GM12878 (cell line): ENCODE measurements around the gene MSL3B.

Experiments
- ATAC-seq: fragments of 200-7000 bp; cut with Tn5 transposase; 3 replicates; pipeline ENCODE4 v1.9.1; 2020; ENCODE audit warnings: mild to moderate bottlenecking, moderate library complexity
- BruUV-seq: library from RNA; stranded (reverse); fragments of 400-500 nt; replicated peaks from 2 replicates; lab custom pipeline; 2021; lab: Mats Ljungman, UMichigan
- CTCF ChIA-PET: fragments of 300-600 bp; sonication (Branson Sonifier 250); formaldehyde crosslinking; extraction: SDS; loops from one replicate; lab custom pipeline; 2021; ENCODE audit warnings: inconsistent platforms; lab: Yijun Ruan, JAX
- POLR2A ChIA-PET: fragments of 350-600 bp; formaldehyde crosslinking; extraction: SDS; loops from one replicate; lab custom pipeline; 2021; ENCODE audit warnings: inconsistent platforms; lab: Charles Lee
- RAD21 ChIA-PET: fragments of 300-600 bp; sonication (Branson Sonifier 250); formaldehyde crosslinking; loops from one replicate; lab custom pipeline; 2023; ENCODE audit warnings: antibody characterized with exemption; ENCODE audit not compliant: unreplicated experiment; lab: Charles Lee
- SMC1A ChIA-PET: fragments of 300-600 bp; sonication (Branson Sonifier 250); formaldehyde crosslinking; loops from one replicate; lab custom pipeline; 2023; ENCODE audit not compliant: unreplicated experiment, uncharacterized antibody; lab: Charles Lee
- DNase-seq: peaks from one replicate; pipeline ENCODE4 v3.0.0-alpha.2; 2011; ENCODE audit warnings: low read depth, low spot score
- FAIRE-seq: peaks from 3 replicates; lab custom pipeline; 2011; peaks lifted over from hg19 to GRCh38; lab: Jason Lieb, UNC
- H2AFZ ChIP-seq: 2 replicates; pipeline ENCODE4 v1.6.0; 2011; ENCODE audit warnings: low read depth, low read length, control low read depth; ENCODE audit not compliant: control insufficient read depth
- H3K27ac ChIP-seq: 2 replicates; pipeline ENCODE4 v1.5.1; 2011; ENCODE audit warnings: control low read depth; ENCODE audit not compliant: control insufficient read depth, insufficient read depth
- H3K27me3 ChIP-seq, 2 experiments: replicated peaks in 1 of 2; 2 replicates each; pipeline versions ENCODE4 v1.6.0 to v1.6.1; 2011; ENCODE audit warnings: low read length in 1 of 2; ENCODE audit not compliant: control insufficient read depth in 2 of 2, insufficient read depth in 2 of 2
- H3K36me3 ChIP-seq, 2 experiments: 2 replicates each; pipeline ENCODE4 v1.5.1; 2011; ENCODE audit warnings: low read length in 1 of 2; ENCODE audit not compliant: control insufficient read depth in 2 of 2, insufficient read depth in 2 of 2
- H3K4me1 ChIP-seq: 2 replicates; pipeline ENCODE4 v1.6.1; 2011; ENCODE audit warnings: mild to moderate bottlenecking, low read length, moderate library complexity, mixed read lengths; ENCODE audit not compliant: control insufficient read depth, insufficient read depth
- H3K4me2 ChIP-seq: 2 replicates; pipeline ENCODE4 v1.6.0; 2011; ENCODE audit warnings: control low read depth; ENCODE audit not compliant: control insufficient read depth, insufficient read depth
- H3K4me3 ChIP-seq: fragments of 200-600 bp; sonication (generic); 2 replicates; pipeline ENCODE4 v1.5.1; 2016
- H3K79me2 ChIP-seq: 2 replicates; pipeline ENCODE4 v1.6.0; 2011; ENCODE audit warnings: low read length; ENCODE audit not compliant: control insufficient read depth, insufficient read depth
- H3K9ac ChIP-seq: 2 replicates; pipeline ENCODE4 v1.8.0; 2011; ENCODE audit warnings: low read length, control low read depth, mixed read lengths; ENCODE audit not compliant: control insufficient read depth, insufficient read depth
- H3K9me3 ChIP-seq: replicated peaks from 3 replicates; pipeline ENCODE4 v1.5.1; 2011; ENCODE audit warnings: mild to moderate bottlenecking, low read length; ENCODE audit not compliant: control insufficient read depth, insufficient read depth
- H4K20me1 ChIP-seq: 2 replicates; pipeline ENCODE4 v1.6.0; 2011; ENCODE audit not compliant: control insufficient read depth, insufficient read depth
- SMC3 ChIP-seq: IDR thresholded peaks from 2 replicates; pipeline ENCODE4 v1.6.1; 2011; ENCODE audit warnings: low read length, improper control_type of control experiment, borderline replicate concordance
- SUPT20H ChIP-seq: IDR thresholded peaks from 2 replicates; pipeline ENCODE4 v1.6.1; 2011; ENCODE audit warnings: low read depth, mild to moderate bottlenecking, low read length, moderate library complexity, borderline replicate concordance; ENCODE audit not compliant: control insufficient read depth
- WGBS: methylation state at CpG from one replicate; pipeline ENCODE4 v1.1.6; 2016; ENCODE audit warnings: low lambda C conversion rate; ENCODE audit not compliant: insufficient replicate concordance, insufficient coverage; ENCODE audit errors: missing lambda C conversion rate; 5-methylcytosine and 5-hydroxymethylcytosine counted together
- in situ Hi-C: fragments of 300-500 bp; cut with MboI; formaldehyde crosslinking; loops from 9 replicates; pipeline ENCODE4 v1.14.3; 2018; ENCODE audit warnings: mixed read lengths
- intact Hi-C: fragments of 100-400 bp; cut with micrococcal nuclease; formaldehyde crosslinking; loops from one replicate; pipeline ENCODE4 v1.14.2; 2022; ENCODE audit not compliant: unreplicated experiment
- TF ChIP-seq, protein P1 (sequence below), 3 experiments: IDR thresholded peaks in 2 of 3; conservative IDR thresholded peaks in 1 of 3; 2 replicates each; pipeline ENCODE4 v1.5.1; 2011; ENCODE audit warnings: low read depth in 3 of 3, low read length in 3 of 3, mild to moderate bottlenecking in 3 of 3, control low read depth in 2 of 3, moderate library complexity in 2 of 3, inconsistent platforms in 1 of 3, mixed read lengths in 1 of 3; ENCODE audit not compliant: control insufficient read depth in 2 of 3, insufficient read depth in 1 of 3; ENCODE audit errors: extremely low read depth in 1 of 3

MSL3B gene

DNA sequence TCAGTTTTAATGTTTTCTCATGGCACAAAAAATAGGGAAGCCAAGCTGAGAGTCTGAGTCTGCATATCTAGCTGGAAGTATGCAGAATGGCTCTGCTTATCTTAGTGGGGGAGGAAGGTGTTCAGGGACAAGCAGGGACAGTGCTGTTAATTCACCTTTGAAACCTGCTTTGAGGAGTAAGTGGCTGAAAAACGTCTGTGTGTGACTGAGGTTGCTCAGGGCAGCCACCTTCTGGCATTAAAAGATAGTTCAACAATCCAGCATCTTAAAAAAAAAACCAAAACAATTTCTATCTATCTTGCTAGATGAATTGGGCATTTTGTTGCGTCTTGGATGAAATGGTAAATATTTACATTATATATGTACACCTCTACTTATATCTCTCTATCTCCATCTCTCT, 46.9 kb upstream of the MSL3B start:
- no peaks in the 10 kb centered on the region for H4K20me1 ChIP-seq
- H3K4me3 ChIP-seq: no peak overlapping the region
- ATAC-seq (no peak), DNase-seq (no peak), FAIRE-seq (no peak)
- no peaks in the 10 kb centered on the region for H3K27me3 ChIP-seq
- no peak overlapping the region for H3K27ac ChIP-seq
- WGBS: 4% methylated on average over 2 of the region's 2 CpGs
- CTCF ChIA-PET: interaction anchor here (1.2 kb wide), 1 partner anchor 18 kb away, joined by 3 read pairs; no protein-coding TSS in a partner anchor
- no peaks in the 10 kb centered on the region for H3K36me3 ChIP-seq
- H3K4me1 ChIP-seq: no peaks in the 10 kb centered on the region
- H2AFZ ChIP-seq: no peak overlapping the region
- POLR2A ChIA-PET: no interaction called here
- SMC1A ChIA-PET: interaction anchor here (0.7 kb wide), 1 partner anchor 15 kb away, joined by 3 read pairs; no protein-coding TSS in a partner anchor
- H3K79me2 ChIP-seq: no peaks in the 10 kb centered on the region
- BruUV-seq: no TSS peak
- H3K4me2 ChIP-seq: no peak overlapping the region
- H3K9me3 ChIP-seq: no peaks in the 10 kb centered on the region
- TF ChIP-seq, protein P1, sequence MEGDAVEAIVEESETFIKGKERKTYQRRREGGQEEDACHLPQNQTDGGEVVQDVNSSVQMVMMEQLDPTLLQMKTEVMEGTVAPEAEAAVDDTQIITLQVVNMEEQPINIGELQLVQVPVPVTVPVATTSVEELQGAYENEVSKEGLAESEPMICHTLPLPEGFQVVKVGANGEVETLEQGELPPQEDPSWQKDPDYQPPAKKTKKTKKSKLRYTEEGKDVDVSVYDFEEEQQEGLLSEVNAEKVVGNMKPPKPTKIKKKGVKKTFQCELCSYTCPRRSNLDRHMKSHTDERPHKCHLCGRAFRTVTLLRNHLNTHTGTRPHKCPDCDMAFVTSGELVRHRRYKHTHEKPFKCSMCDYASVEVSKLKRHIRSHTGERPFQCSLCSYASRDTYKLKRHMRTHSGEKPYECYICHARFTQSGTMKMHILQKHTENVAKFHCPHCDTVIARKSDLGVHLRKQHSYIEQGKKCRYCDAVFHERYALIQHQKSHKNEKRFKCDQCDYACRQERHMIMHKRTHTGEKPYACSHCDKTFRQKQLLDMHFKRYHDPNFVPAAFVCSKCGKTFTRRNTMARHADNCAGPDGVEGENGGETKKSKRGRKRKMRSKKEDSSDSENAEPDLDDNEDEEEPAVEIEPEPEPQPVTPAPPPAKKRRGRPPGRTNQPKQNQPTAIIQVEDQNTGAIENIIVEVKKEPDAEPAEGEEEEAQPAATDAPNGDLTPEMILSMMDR (IDR thresholded peaks at IDR 0.05 in 2 of 3, conservative IDR thresholded peaks at IDR 0.05 in 1 of 3; ENCODE audit: control insufficient read depth in 2 of 3, extremely low read depth in 1 of 3, insufficient read depth in 1 of 3, low read depth in 3 of 3, low read length in 3 of 3): peak in 2 of 3 experiments; percentile 27 to 34; a peak in 3 of 6 replicates
- peak; percentile 14; the same call in 1 of the 2 replicates for TF ChIP-seq SMC3
- TF ChIP-seq SUPT20H: no peak
- H3K9ac ChIP-seq: no peak overlapping the region
- intact Hi-C loops (no loop called here), in situ Hi-C loops (no loop called here)
- RAD21 ChIA-PET: no interaction called here
